NCI-H82 treated with DMSO at 0.1 percent for 48 hours (cell line): ENCODE results near the gene PLD3.
A peak's percentile ranks its signal among the peaks of the same experiment; 100 is the strongest.
"Not testable (repeated sequence)": the region's sequence is repeated elsewhere in the genome, so short reads cannot be mapped to it uniquely, and the experiment has no call there.

Experiments used
- DNase-seq: peaks from one replicate; lab custom pipeline; 2025; ENCODE audit not compliant: unreplicated experiment; lab: John Stamatoyannopoulos, UW

PLD3 gene

DNA sequence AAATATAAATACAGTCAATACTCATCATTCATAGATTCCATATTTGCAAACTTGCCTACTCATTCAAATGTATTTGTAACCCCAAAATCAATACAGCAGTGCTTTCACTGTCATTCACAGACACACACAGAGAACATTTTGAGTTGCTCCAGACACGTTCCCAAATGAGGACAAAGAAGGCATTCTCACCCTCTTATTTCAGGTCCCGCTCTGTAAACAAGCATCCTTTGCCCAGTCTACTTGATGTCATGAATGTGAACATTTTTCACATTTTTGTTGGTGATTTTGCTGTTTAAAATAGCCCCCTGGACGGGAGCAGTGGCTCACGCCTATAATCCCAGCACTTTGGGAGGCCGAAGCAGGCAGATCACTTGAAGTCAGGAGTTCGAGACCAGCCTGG lies 15.8 kb upstream of the PLD3 start:
- DNase-seq: no peak

- DNase-seq: not testable (repeated sequence)
These were observed 15.4 kb upstream of the PLD3 start for GRCh38 chr19:40333083-40333482.

DNA sequence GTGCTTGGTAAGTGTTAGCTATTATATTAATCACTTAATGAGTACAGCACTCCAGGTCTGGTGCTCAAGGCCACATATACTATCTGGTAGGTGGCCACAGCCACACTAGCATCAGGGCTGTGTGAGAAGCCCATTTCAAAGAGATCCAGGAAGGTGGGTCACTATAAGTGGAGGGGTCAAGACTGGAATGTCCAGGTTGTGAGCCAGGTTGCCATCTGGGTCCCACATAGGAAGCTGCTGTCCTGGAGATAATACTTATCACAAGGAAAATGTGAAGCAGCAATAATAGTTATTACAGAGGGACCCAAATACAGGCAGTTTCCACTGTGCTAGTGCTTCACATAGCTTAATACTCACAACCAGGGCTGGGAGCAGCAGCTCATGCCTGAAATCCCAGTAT lies 13.4 kb upstream of the PLD3 start:
- DNase-seq: no peak

DNA sequence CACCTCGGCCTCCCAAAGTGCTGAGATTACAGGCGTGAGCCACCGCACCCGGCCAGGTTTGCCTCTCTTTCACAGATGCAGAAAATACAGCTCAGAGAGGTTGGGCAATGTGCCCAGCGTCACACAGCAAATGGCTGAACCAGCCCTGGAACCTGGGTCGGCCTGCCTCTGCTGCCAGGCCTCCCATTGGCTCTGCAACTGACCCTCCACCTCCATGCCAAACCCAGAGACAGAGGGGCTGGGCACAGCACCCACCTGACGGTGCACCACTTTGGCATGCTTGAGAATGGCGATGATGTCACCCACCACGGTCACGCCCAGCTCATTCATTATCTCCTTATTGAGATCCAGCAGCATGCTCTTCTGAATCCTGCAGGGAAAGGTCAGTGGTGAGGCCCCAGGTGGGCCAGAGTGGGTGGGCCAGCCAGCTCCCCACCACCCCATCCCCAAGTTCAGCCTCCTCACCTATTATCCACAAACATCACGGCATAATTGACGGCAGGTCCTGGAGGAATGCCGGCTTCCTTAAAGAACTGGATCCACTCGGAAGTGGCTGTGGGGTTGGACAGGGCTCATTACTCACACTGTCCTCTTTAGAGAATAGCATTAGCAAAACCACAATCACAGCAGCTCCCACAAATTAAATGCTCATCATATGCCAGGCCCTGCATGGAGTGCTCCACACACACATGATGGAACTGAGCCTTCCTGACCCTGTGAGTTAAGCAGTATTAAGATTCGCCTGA lies 12.5 kb upstream of the PLD3 start:
- DNase-seq: no peak

DNA sequence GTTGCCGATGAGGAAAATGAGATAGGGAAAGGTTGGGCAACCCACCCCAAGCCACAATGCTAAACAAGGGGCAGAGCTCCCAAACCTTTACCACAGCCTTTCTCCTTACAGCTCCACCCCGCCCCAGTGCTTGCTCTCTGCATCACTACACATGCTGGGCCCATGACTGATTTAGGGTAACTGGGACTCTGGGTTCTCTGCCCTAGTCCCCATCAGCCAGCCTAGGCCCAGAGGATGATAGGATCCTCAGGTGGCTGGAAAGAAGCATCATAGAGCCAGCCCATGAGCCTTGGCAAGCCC lies 11.9 kb upstream of the PLD3 start:
- DNase-seq: no peak

DNA sequence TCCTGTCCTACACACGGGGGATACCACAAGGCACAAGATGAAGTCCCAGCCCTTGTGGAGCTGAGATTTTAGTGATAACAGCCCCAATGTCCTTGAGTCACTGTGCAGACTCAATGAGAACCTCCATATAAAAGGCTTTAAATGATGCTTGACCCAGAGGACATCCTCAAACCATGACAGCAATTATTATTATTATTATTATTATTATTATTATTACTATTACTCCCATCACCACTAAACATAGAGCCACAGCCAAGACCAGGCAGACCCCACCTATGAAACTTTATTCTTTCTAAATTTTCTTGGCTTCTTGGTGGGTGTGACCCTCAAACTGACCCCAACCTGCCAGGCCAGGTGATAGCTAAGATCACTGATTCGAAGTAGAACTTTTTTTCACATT lies 11.4 kb upstream of the PLD3 start:
- DNase-seq: no peak

- DNase-seq: no peak
These were observed 10.9 kb upstream of the PLD3 start for GRCh38 chr19:40337594-40337993.

DNA sequence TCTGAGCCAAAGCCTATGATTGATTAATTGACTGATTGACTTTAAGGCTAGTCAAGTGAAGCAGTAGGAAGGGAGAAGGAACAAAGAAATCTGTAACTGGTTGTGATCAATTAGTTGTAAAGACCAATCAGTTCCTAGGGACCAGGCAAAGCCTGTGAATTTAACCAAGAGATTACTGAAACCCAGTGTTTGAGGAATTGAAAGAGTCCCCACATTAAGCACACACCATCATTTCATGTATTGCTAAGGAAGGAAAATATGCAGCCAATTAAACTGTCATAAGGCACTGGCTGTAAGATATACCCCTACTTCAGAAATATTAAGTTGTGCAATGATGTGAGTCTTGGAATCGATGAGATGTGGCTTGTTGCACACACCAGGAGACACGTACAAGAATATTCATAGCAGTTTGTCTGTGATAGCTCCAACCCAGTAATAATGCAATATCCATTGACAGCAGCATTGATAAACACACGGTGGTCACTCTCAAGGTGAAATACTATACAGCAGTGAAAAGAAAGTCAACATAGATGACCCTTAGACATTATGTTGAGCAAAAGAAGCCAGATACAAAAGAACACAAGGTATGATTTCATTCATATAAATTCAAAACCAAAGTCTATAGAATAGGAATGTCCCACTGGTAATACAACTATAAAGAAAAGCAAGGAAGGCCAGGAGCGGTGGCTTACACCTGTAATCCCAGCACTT lies 9.3 kb upstream of the PLD3 start:
- DNase-seq: no peak

DNA sequence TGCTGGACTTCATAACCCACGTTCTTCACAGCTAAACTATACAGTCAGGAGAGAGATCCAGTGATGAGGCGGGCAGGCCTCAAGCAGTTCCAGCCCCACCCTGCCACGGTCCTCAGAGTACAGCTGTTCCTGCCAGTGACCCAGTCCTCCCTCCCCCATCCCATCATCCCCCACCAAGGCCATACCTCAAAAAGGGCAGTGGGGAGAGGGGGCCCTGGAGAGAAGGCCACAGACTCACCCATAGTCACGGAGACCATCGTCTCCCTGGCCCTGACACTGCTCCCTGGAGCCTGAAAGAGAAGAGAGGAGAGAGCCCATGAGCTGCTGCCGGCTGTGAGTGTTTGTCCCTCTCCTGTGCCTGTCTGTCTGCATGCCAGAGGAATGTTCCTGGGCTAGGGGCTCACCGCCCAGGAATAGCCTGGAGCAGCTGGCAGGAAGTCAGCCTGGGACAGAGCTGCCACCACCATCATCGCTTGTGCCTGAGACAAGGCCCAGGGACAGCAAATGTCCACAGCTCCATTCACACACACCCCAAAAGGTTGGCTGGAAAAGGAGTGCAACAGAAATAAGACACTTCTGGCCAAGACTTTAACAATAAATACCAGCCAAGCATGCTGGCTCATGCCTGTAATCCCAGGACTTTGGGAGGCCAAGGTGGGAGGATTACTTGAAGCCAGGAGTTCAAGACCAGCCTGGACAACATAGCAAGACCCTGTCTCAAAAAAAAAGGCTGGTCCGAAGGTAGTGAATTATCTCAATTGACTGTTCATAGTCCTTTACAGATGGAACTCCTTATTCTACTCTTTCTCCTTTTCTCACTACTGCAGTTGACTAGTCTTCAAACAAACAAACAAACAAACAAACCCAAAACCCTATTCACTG lies 6.7 kb upstream of the PLD3 start:
- DNase-seq: no peak

DNA sequence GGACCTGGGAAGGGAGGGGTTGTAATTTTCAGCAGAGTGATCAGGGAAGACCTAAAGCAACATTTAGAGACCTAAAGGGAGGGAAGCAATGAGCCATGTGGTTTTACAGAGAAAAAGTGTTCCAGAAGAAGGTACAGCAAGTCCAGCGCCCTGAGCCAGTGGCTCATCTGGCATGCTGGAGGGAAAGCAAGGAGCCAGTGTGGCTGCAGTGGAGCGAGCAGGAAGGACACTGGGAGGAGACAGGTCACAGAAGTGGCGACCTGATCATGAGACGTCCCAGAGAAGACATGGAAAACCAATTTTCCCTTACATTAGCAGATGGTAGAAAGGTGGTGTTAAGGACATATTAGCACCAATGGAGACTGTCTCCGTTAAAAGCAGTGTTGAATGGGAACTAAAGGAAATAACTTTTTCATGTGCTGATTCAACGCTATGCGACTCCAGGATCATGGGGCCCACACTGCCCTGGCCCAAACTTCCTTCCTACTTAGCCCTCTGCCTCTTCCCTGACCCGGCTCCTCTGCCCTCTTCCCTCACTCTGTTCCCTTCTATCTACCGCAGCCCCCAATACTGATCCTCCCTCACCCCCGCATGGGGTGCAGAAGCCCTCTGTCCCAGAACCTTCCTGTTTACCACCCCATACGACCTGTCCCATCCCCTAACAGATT lies 5.7 kb upstream of the PLD3 start:
- no peak for DNase-seq

- DNase-seq: no peak
These were observed 4.1 kb upstream of the PLD3 start for GRCh38 chr19:40344422-40344821.

DNA sequence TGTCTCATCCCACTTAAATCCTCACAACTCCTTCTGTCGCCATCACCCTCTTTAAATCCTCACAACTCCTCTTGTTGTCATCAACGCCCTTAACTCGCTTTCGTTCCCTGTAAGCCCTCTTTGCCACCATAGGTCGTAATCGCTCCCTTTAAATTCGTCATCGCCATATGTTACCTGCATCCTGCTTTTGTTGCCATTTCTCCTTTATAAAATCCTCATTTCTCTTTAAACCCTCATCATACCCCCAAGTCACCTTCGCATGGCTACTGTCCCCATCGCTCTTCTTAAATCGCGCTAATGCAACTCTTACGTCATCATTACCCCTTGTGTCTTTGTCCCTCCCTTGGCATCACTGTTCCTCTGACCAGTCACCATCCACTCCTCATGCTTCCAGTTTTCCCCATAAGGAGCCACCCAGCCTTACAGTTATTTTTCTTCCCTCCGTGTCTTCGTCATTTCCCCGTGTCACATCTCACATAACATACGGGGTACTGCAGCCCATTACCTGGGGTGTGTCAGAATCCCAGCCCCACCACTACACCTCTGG lies 539 bp downstream of the PLD3 start:
- peak; percentile 49 for DNase-seq

GRCh38 chr19:40355975-40356680 lies 7.6 kb downstream of the PLD3 start:
- DNase-seq: no peak

GRCh38 chr19:40356681-40357595 lies 8.4 kb downstream of the PLD3 start:
- no peak for DNase-seq

DNA sequence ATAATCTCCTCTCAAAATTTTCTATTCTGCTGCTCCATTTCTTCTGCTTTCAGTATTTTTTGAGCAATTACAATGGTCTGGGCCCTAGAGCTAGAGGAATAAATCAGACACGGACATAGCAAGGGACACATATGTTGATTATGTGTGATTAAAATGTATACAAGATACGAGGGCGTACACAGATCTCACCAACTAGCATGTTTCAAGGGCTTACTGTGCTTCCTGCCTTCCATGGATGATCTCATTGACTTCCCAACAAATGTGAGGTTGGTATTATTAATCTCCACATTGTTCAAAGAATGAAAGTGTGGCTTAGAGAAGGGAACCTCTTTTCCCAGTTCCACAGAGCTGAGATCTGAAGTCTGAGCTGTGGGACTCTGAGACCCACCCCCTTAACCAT lies 9.1 kb downstream of the PLD3 start:
- no peak for DNase-seq

GRCh38 chr19:40358773-40359172 lies 10.3 kb downstream of the PLD3 start:
- no peak for DNase-seq

DNA sequence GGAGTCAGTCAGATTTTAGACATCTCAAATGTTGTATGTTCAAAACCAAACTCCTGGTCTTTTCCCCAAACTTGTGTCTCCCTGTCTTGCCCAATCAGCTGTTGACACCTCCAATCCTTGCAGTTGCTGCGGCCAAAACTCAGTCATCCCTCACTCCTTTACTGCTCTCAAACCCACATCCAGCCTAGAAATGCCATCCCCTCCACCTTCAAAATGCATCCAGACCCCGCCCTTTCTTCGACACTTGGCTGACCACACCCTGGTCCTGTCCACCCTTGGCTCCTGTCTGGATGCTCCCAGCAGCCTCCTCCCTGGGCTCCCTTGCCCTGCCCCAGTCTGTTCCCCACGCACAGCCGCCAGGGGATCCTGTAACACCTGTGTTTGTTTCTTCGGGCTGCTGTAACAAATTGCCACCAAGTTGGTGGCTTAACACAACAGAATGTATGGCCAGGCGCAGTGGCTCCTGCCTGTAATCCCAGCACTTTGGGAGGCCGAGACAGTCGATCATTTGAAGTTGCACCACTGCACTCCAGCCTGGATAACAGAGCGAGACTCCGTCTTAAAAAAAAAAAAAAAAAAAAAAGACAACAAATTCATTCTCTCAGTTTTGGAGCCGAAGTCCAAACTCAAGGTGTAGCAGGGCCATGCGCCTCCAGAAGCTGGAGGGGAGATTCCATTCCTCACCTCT lies 11.7 kb downstream of the PLD3 start:
- DNase-seq: no peak

GRCh38 chr19:40360708-40361241 lies 12.3 kb downstream of the PLD3 start:
- peak; percentile 96 for DNase-seq

- no peak for DNase-seq
These were observed 13.7 kb downstream of the PLD3 start for GRCh38 chr19:40362160-40362559.
